Caco-2 (cell line): ENCODE measurements around the gene SLC39A6. TPM values are rescaled to one million over a fixed set of nuclear protein-coding genes. Genes with fewer than 3 reads are reported as not detected.
"Not testable (repeated sequence)": the region's sequence is repeated elsewhere in the genome, so short reads cannot be mapped to it uniquely, and the experiment has no call there.

Experiments used
- BruUV-seq: library from RNA; stranded (reverse); fragments of 400-500 nt; replicated peaks from 2 replicates; lab custom pipeline; 2021; lab: Mats Ljungman, UMichigan
- CTCF ChIA-PET: fragments of 300-600 bp; sonication (Branson Sonifier 250); formaldehyde crosslinking; loops from one replicate; lab custom pipeline; 2022; ENCODE audit warnings: antibody characterized with exemption; lab: Charles Lee
- POLR2A ChIA-PET: fragments of 300-600 bp; sonication (Branson Sonifier 250); formaldehyde crosslinking; loops from one replicate; lab custom pipeline; 2022; ENCODE audit warnings: antibody characterized with exemption; lab: Charles Lee
- DNase-seq, 2 experiments: peaks; one replicate each; pipeline versions ENCODE4 v3.0.0 to v3.0.0-alpha.2; 2020 to 2022
- H3K27me3 ChIP-seq: replicated peaks from 2 replicates; pipeline ENCODE4 v1.6.0; 2011; ENCODE audit warnings: low read length; ENCODE audit not compliant: control insufficient read depth, insufficient read depth
- H3K36me3 ChIP-seq: 2 replicates; pipeline ENCODE4 v1.5.1; 2011; ENCODE audit warnings: low read length; ENCODE audit not compliant: control insufficient read depth, insufficient read depth
- H3K4me1 ChIP-seq: fragments of 250-450 bp; sonication (Bioruptor Pico); 2 replicates; pipeline ENCODE4 v1.5.1; 2020; ENCODE audit warnings: mild to moderate bottlenecking
- H3K4me3 ChIP-seq: 2 replicates; pipeline ENCODE4 v1.5.1; 2011; ENCODE audit warnings: low read depth, mild to moderate bottlenecking, control low read depth, low read length
- H3K9me3 ChIP-seq: fragments of 250-450 bp; sonication (Bioruptor Pico); 2 replicates; pipeline ENCODE4 v1.5.1; 2020; ENCODE audit warnings: mild to moderate bottlenecking, moderate library complexity
- H3K27ac Mint-ChIP-seq: one replicate; pipeline ENCODE4 v1.8.0; 2022; ENCODE audit warnings: mixed read lengths; ENCODE audit not compliant: unreplicated experiment
- H3K27me3 Mint-ChIP-seq: one replicate; pipeline ENCODE4 v1.8.0; 2022; ENCODE audit warnings: mixed read lengths; ENCODE audit not compliant: insufficient read depth, unreplicated experiment
- H3K36me3 Mint-ChIP-seq: one replicate; pipeline ENCODE4 v1.8.0; 2022; ENCODE audit warnings: mild to moderate bottlenecking, mixed read lengths; ENCODE audit not compliant: insufficient read depth, unreplicated experiment
- H3K4me1 Mint-ChIP-seq: one replicate; pipeline ENCODE4 v1.8.0; 2022; ENCODE audit warnings: low read depth, mixed read lengths; ENCODE audit not compliant: unreplicated experiment
- H3K4me3 Mint-ChIP-seq: one replicate; pipeline ENCODE4 v1.8.0; 2022; ENCODE audit warnings: mild to moderate bottlenecking, moderate library complexity, mixed read lengths; ENCODE audit not compliant: unreplicated experiment
- H3K9me3 Mint-ChIP-seq: one replicate; pipeline ENCODE4 v1.8.0; 2022; ENCODE audit warnings: mixed read lengths; ENCODE audit not compliant: unreplicated experiment
- intact Hi-C: fragments of 100-400 bp; cut with micrococcal nuclease; formaldehyde crosslinking; loops from one replicate; pipeline ENCODE4 v1.10.0; 2022; ENCODE audit not compliant: unreplicated experiment
- total RNA-seq: library from RNA; stranded (reverse); gene quantifications from 2 replicates; pipeline ENCODE4 v1.2.3, GENCODE V29; 2022
- TF ChIP-seq, protein P1 (sequence below), 2 experiments: fragments of 200-600 bp in 1 of 2; IDR thresholded peaks; 1 replicate in 1 of 2; 2 replicates in 1 of 2; pipeline versions ENCODE4 v1.5.1 to v1.8.0; 2011 to 2022; ENCODE audit warnings: antibody characterized with exemption in 1 of 2, control low read depth in 1 of 2, inconsistent platforms in 1 of 2, low read depth in 1 of 2, low read length in 1 of 2, mild to moderate bottlenecking in 1 of 2, moderate library complexity in 1 of 2; ENCODE audit not compliant: insufficient read depth in 1 of 2, severe bottlenecking in 1 of 2, unreplicated experiment in 1 of 2

The SLC39A6 gene
- total RNA-seq, 1 experiment from 2014 or later: 19.5 TPM

GRCh38 chr18:36085195-36085594 is 43.9 kb downstream of the SLC39A6 start:
- Mint-ChIP-seq H3K36me3 (no peaks in the 10 kb centered on the region), H3K27ac (no peak overlapping the region), H3K4me3 (no peak overlapping the region), H3K27me3 (peaks cover 3% of the 10 kb centered on the region), H3K9me3 (peaks cover 10% of the 10 kb centered on the region), H3K4me1 (no peaks in the 10 kb centered on the region)
- no peaks in the 10 kb centered on the region for H3K36me3 ChIP-seq
- BruUV-seq: no TSS peak
- no peaks in the 10 kb centered on the region for H3K4me1 ChIP-seq
- intact Hi-C loops: no loop called here
- POLR2A ChIA-PET: no interaction called here
- CTCF ChIA-PET: no interaction called here
- no peak for DNase-seq
- no peaks in the 10 kb centered on the region for H3K9me3 ChIP-seq
- no peaks in the 10 kb centered on the region for H3K27me3 ChIP-seq
- TF ChIP-seq, protein P1, sequence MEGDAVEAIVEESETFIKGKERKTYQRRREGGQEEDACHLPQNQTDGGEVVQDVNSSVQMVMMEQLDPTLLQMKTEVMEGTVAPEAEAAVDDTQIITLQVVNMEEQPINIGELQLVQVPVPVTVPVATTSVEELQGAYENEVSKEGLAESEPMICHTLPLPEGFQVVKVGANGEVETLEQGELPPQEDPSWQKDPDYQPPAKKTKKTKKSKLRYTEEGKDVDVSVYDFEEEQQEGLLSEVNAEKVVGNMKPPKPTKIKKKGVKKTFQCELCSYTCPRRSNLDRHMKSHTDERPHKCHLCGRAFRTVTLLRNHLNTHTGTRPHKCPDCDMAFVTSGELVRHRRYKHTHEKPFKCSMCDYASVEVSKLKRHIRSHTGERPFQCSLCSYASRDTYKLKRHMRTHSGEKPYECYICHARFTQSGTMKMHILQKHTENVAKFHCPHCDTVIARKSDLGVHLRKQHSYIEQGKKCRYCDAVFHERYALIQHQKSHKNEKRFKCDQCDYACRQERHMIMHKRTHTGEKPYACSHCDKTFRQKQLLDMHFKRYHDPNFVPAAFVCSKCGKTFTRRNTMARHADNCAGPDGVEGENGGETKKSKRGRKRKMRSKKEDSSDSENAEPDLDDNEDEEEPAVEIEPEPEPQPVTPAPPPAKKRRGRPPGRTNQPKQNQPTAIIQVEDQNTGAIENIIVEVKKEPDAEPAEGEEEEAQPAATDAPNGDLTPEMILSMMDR (IDR thresholded peaks at IDR 0.05; ENCODE audit: insufficient read depth in 1 of 2, low read depth in 1 of 2, low read length in 1 of 2, severe bottlenecking in 1 of 2, unreplicated experiment in 1 of 2): no peak
- H3K4me3 ChIP-seq: no peak overlapping the region

DNA sequence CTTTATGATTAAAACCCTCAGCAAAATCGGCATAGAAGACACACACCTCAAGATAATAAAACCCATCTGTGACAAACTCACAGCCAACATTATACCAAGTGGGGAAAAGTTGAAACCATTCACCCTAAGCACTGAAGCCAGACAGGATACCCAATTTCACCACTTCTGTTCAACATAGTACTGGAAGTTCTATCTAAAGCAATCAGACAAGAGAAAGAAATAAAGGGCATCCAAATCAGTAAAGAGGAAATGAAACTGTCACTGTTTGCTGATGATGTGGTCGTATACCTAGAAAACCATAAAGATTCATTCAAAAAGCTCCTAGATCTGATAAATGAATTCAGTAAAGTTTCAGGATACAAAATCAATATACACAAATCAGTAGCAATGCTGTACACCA is 45.4 kb downstream of the SLC39A6 start:
- H3K4me3 Mint-ChIP-seq: no peak overlapping the region
- TF ChIP-seq, protein P1 (IDR thresholded peaks at IDR 0.05; ENCODE audit: insufficient read depth in 1 of 2, low read depth in 1 of 2, low read length in 1 of 2, severe bottlenecking in 1 of 2, unreplicated experiment in 1 of 2): no peak
- intact Hi-C loops: no loop called here
- H3K27me3 Mint-ChIP-seq: peaks cover 3% of the 10 kb centered on the region
- no peak for DNase-seq
- H3K9me3 ChIP-seq: no peaks in the 10 kb centered on the region
- no peaks in the 10 kb centered on the region for H3K4me1 ChIP-seq
- no peaks in the 10 kb centered on the region for H3K27me3 ChIP-seq
- no peak overlapping the region for H3K4me3 ChIP-seq
- no peaks in the 10 kb centered on the region for H3K4me1 Mint-ChIP-seq
- no TSS peak for BruUV-seq
- H3K36me3 ChIP-seq: no peaks in the 10 kb centered on the region
- no peak overlapping the region for H3K27ac Mint-ChIP-seq
- POLR2A ChIA-PET: interaction anchor here (0.6 kb wide), 1 partner anchor 265 kb away, joined by 5 read pairs; no protein-coding TSS in a partner anchor
- CTCF ChIA-PET: no interaction called here
- H3K9me3 Mint-ChIP-seq: peaks cover 10% of the 10 kb centered on the region
- H3K36me3 Mint-ChIP-seq: no peaks in the 10 kb centered on the region

DNA sequence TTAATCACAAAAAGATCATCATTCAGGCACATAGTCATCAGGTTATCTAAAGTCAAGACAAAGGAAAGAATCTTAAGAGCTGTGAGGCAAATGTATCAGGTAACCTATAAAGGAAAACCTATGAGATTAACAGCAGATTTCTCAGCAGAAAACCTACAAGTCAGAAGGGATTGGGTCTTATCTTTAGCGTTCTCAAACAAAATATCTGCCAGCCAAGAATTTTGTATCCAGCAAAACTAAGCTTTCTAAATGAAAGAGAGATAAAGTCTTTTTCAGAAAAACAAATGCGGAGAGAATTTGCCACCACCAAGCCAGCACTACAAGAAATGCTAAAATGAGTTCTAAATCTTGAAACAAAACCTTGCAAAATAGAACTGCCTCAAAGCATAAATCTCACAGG is 48.0 kb downstream of the SLC39A6 start:
- intact Hi-C loops, H3K4me3 ChIP-seq, H3K9me3 Mint-ChIP-seq, DNase-seq, H3K4me1 Mint-ChIP-seq, H3K27ac Mint-ChIP-seq, CTCF ChIA-PET, H3K27me3 Mint-ChIP-seq, H3K9me3 ChIP-seq, BruUV-seq, H3K27me3 ChIP-seq, POLR2A ChIA-PET, H3K4me3 Mint-ChIP-seq, H3K36me3 ChIP-seq, H3K36me3 Mint-ChIP-seq, H3K4me1 ChIP-seq: not testable (repeated sequence)
